GM13976 (cell line): ENCODE measurements around the gene SYCE1L.

Experiments
- DNase-seq: peaks from one replicate; pipeline ENCODE4 v3.0.0; 2012; ENCODE audit warnings: low spot score
- in situ Hi-C: fragments of 300-500 bp; cut with MboI; formaldehyde crosslinking; loops from one replicate; pipeline ENCODE4 v1.12.0; 2022; ENCODE audit warnings: low sequenced_read_pairs, mixed read lengths, inconsistent platforms; ENCODE audit not compliant: unreplicated experiment
- TF ChIP-seq, protein P1 (sequence below): IDR thresholded peaks from 2 replicates; pipeline ENCODE4 v1.5.1; 2012; ENCODE audit warnings: borderline replicate concordance, mild to moderate bottlenecking; ENCODE audit not compliant: insufficient read depth; ENCODE audit errors: extremely low read depth, missing control alignments, control extremely low read depth

The SYCE1L gene

DNA sequence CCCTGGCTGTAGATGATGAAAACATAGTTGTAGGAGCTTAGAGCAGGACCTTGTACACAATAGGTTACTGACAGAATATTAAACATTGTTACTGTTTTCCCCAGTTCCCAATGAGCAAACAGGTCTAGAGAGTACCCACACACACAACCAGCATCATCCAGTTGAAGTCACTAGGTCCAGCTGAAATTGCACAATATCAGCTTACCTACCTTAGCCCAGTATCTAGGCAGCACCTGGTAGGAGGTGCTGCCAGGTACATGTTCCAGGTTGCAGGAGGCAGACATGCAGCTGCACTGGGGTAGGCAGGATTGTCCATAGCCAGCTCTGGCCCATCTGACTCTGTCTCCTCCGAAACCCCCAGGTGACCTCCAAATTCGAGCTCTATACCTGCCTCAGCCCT, 1.5 kb upstream of the SYCE1L start:
- in situ Hi-C loops, result loop anchor here (25.0 kb wide), 1 partner anchor 1735 kb away; the partner anchor contains the start of gene TMEM170A
- no peak for DNase-seq
- TF ChIP-seq, protein P1, sequence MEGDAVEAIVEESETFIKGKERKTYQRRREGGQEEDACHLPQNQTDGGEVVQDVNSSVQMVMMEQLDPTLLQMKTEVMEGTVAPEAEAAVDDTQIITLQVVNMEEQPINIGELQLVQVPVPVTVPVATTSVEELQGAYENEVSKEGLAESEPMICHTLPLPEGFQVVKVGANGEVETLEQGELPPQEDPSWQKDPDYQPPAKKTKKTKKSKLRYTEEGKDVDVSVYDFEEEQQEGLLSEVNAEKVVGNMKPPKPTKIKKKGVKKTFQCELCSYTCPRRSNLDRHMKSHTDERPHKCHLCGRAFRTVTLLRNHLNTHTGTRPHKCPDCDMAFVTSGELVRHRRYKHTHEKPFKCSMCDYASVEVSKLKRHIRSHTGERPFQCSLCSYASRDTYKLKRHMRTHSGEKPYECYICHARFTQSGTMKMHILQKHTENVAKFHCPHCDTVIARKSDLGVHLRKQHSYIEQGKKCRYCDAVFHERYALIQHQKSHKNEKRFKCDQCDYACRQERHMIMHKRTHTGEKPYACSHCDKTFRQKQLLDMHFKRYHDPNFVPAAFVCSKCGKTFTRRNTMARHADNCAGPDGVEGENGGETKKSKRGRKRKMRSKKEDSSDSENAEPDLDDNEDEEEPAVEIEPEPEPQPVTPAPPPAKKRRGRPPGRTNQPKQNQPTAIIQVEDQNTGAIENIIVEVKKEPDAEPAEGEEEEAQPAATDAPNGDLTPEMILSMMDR, result no peak

- in situ Hi-C loops, result no loop called here
- TF ChIP-seq, protein P1, result no peak
- no peak for DNase-seq
Measured at GRCh38 chr16:77206533-77206932, 7.3 kb downstream of the SYCE1L start.

GRCh38 chr16:77207030-77207429, 7.8 kb downstream of the SYCE1L start:
- in situ Hi-C loops, result no loop called here
- TF ChIP-seq, protein P1, result no peak
- DNase-seq, result no peak

DNA sequence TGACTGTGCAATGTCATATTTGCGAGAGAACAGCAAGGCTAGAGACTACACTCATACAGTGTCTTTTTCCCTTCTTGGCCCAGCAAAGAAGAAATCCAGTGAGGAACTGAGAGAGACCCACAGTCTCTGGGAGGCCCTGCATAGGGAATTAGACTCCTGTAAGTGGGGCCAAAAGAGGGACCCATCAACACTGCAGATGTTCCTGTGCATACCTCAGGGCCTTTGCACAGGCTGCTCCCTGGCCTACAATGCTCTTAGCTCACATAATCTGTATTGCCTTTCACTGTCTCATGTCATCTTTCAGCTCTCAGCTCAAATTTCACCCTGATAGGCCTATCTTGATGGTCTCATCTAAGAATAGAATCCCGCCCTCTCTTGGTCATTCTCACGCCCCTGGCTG, 9.2 kb downstream of the SYCE1L start:
- in situ Hi-C loops, result no loop called here
- no peak for DNase-seq
- TF ChIP-seq, protein P1, result no peak

GRCh38 chr16:77211880-77212740, 12.9 kb downstream of the SYCE1L start:
- in situ Hi-C loops, result no loop called here
- peak; percentile 86 for DNase-seq
- TF ChIP-seq, protein P1, result no peak

DNA sequence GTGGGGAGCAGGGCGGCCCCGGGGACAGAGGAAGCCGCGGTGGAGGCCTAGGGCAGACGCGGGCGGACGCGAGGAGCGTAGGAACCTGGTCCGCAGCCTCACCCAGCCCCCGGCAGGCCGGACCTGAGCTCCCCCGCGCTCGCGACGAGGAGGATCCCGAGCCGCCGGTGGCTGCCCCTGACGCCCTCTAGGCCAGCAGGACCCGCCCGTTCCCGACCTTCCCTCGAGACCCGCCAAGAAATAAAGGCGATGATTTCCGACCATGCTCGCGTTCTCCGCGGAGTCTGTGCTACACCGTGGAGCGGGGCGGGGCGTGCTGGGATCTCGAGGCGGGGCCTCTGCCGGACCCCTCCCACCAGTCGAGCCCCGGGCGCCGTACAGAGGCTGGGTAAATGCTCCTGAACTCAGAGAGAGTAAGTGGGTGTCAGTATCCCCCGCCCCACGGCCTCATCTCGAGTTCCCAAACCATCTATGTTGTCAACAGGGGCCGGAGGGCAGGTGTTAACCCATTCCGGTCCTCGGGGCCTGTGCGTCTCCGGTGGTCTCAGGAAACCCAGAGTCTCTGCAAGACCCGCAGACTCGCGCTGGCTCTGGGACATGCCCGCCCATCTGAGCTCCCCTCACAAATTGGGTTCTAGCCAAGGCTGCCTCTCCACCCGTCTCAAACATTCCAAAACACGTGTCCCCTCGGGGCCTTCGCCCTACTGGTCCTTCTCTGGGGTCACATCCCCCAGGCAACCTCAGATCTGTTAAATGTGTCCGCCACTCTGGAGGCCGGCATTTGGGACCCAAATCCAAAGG, 13.7 kb downstream of the SYCE1L start:
- TF ChIP-seq, protein P1, result no peak
- peak; percentile 86 for DNase-seq
- in situ Hi-C loops, result no loop called here
